T-helper 2 cell treated with Interferon-gamma antibody and Interleukin-4, amounts not matched to agents 100 ng/mL and 5 ng/mL, for 36 hours (primary cell): ENCODE results near the gene ERI3. TPM values are rescaled to one million over a fixed set of nuclear protein-coding genes. Genes with fewer than 3 reads are reported as not detected.

Source experiments
- intact Hi-C: fragments of 100-400 bp; cut with micrococcal nuclease; formaldehyde crosslinking; loops from one replicate; pipeline ENCODE4 v1.15.1; 2023
- total RNA-seq: library from RNA; stranded (reverse); gene quantifications from 2 replicates; pipeline ENCODE4 v1.2.3, GENCODE V29; 2022

ERI3 gene
- total RNA-seq, 1 donor from 2014 or later: 30.7 TPM

DNA sequence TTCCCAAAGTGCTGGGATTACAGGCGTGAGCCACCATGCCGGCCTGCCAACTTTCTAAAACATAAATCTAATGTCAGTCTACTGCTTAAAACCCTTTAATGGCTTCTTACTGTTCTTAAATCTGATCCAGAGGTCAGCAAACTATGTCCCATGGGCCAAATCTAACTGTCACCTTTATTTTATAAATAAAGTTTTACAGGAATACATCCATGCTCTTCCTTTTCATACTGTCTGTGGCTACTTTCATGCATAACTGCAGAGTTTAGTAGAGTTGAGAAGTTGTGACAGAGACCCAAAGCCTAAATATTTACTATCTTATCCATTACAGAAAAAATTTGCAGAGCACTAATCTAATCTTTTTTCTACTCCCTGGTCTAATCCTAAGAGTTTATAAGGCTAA, 3.8 kb downstream of the ERI3 start:
- intact Hi-C loops: no loop called here

DNA sequence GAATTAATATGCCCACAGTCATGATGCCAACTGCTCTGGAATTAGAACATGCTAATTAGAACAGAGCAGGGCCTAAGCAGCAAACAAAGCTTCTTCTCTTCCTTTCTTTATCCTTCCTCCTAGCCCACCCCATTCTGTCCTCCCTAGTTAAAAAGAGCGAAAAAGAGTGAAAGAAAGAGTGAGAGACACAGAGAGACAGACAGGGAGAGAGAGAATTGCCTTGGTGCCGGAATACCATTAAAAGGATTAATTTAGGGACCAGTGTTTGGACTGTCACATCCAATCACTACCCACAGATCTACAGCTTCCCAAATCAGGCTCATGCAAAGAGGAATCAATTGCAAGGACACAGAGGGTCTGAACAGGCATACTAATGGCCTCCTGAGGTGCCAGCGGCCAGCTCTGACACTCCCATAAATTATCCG, 7.0 kb downstream of the ERI3 start:
- intact Hi-C loops: no loop called here

DNA sequence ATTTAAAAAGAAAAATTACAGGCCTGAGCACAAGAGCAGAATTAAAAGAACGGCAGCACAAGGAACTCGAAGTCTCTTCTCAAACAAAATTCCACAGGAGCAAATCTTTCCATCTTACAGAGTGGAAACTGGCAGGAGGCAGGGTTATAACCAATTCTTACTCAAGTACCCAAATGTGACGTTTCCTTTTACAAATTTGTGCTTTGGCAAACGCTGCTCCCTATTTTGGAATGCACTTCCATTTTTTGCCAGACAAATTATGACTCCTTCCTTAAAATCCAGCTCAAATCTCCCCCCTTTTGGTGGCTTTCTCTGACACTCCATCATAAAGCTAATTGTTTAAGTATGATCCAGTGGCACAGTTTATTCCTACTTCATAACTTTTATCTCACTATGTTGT, 7.8 kb downstream of the ERI3 start:
- intact Hi-C loops: no loop called here

DNA sequence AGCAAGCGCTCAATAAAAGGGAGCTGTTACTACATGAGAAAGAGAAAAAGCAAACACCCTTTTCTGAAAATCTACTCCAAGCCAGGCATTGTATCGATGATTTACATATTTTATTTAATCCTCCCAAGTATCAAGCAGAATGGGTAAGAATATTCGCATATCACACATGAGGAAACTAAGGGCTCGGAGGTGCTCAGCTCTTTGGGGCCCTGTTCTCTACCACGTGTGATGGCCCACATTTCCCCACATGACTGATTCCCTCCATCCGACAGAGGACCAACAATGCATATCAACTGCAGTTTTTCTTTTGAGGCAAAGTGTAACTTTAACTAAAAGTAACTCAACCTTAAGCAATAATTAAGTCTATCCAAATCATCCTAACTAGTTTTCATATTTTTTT, 8.2 kb downstream of the ERI3 start:
- intact Hi-C loops: no loop called here

DNA sequence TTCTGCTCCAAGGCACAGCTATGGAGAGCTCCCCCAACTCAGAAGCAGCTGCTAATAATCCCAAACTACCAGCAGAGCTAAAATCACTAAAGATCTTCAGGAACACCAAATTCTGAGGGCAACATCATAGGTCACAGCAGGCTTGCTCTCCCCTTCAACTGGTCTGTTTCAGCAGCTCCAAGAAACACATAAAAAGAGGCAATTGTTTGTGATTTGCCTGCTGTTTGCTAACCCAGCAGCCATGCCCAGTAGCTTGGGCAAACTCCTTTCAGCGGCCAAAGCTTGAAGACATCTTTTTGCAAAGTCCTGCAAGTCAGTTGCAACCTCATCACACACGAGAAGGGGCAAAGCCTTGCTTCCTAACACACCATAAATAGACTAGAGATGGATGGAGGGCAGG, 8.9 kb downstream of the ERI3 start:
- intact Hi-C loops: no loop called here

DNA sequence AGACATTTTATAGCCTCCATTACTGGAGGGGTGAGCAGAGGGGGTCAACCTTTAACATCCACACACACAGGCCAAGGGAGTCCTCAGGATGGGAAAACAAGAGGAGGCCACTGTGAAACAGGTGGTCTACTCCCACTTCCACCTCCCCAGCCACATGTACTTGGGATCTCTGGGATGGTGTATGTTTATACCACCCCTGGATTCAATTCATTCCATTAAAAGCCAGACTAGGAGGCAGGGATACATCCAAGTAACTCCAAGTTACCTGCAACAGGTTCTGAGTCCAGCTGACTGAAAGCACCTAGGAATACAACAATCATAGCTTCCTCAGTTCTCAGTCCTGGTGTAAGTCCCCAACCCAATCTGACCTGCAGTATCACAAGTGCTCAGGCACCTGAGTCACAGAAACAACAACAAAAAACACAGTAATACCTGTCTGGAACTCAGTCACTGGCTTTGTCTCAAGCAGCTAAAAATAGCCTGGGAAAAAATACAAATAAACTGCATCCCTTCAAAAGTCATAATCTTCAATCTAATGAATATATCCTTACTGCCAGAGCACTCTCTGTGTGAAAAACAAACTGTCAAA, 9.8 kb downstream of the ERI3 start:
- intact Hi-C loops: no loop called here

DNA sequence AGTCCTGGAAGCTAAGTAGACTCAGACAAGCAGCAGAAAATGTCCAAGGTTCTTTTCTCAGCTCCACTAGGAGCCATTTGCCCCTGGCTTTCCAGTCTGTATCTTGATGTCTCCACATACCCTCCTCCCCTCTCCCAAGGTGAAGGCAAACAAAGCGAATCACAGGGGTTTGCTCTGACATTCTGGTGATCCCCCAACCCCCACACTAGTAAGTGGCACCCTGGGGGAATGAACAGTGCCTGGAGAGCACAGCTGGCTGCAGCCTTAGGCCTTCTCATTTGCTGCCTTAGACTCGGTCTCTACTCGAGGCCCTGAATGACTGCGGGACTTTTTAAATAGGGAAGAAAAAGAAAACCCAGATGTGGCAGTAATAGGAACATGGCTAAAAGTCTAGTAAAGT, 15.3 kb downstream of the ERI3 start:
- intact Hi-C loops: no loop called here

DNA sequence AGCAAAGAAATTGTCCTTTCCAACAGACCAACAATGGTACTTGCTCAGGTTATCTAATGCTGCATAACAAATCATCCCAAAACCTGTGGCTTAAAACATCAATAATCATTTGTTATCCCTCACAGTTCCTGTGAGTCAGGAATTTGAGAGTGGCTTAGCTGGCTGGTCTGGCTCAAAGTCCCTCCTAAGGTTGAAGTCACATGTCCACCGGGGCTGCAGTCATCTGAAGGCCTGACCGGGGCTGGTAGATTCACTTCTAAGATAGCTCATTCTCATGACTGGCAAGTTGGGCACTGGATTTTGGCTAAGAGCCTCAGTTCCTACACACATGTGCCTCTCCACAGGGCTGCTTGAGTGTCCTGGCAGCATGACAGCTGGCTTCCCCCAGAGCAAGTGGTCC, 16.9 kb downstream of the ERI3 start:
- intact Hi-C loops: no loop called here

DNA sequence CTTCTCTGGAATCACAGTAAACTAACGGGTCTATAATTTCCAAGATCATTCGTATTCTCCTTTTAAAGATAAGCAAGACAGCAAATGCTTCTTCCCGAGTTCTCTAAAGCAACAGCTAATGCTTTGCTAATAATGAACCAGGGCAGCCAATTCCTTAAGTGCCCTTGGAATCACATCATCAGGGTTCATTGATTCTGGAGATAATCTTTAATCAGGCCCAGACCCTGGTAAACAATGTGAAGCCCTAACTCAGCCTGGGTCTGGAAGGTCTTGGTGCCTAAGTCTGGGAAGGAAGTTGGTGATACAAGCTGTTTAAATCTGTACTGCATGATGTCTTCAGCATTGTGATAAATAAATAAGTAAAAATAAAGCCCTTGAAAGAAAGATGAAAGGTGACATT, 18.4 kb downstream of the ERI3 start:
- intact Hi-C loops: no loop called here

DNA sequence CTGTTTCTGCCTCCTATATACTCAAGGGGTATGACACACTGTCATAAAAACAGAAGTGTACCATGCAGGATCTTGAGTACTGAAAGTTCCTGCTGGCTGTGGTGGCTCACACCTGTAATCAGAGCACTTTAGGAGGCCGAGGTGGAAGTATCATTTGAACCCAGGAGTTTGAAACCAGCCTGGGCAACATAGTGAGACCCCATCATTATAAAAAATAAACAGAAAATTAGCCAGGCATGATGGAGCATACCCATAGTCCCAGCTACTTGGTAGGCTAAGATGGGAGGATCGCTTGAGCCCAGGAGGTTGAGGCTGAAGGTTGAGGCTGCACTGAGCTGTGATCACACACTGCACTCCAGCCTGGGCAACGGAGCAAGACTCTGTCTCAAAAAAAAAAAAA, 20.1 kb downstream of the ERI3 start:
- intact Hi-C loops: no loop called here

DNA sequence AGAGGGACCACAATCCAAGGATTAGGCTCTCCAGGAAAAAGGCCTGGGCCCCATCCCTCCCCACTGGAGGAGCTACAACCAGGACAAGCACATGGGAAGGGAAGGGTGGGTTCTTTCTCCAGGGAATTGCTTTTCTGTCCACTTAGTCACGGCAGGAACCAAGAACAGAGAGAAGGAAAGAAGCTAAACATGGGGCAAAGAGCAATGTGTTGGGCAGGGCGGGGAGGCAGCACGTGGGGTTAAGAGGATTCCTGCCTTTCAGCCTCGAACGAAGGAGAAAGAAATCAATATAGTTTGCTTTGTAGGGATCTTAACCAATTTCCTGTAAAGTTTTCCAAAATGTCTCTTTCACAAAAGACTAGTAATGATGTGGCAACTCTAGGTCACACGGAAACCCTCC, 21.7 kb downstream of the ERI3 start:
- intact Hi-C loops: no loop called here

DNA sequence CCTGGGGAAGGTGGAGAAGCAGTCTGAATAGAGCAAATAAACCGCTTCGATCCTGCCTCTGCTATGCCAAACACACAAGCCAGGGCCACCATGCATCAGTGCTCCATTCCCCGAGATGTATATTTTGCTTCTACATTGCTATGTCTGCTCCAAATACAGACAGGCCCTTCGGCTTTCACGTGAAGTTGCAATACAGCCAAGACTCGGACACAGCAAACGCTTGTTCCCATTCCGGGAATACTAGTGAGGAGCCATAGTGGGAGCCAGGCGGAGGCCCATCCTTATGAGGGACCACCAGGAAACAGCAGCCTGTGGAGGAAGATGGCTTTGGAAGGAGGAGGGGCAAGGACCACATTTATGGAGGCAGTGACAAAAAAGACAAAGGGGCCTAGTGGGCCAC, 22.6 kb downstream of the ERI3 start:
- intact Hi-C loops: no loop called here

DNA sequence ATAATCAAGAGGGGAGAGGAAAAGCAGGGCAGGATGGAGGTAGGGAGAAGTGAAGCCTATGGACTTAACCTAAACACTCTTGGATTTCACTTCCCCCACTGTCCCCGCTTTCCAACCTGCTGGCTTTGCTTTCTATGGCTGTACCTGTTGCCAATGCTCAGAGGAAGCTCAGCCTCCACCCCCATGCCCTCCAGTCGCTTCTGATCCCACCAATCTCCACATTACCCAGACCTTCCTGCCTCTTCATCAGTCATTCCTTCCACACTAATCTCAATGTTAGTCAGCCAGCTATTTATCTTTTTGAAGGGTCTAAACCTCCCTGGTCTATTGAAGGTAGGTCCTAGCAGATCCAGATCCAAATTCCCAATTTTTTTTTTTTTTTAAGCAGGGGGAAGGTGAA, 24.1 kb downstream of the ERI3 start:
- intact Hi-C loops: no loop called here

DNA sequence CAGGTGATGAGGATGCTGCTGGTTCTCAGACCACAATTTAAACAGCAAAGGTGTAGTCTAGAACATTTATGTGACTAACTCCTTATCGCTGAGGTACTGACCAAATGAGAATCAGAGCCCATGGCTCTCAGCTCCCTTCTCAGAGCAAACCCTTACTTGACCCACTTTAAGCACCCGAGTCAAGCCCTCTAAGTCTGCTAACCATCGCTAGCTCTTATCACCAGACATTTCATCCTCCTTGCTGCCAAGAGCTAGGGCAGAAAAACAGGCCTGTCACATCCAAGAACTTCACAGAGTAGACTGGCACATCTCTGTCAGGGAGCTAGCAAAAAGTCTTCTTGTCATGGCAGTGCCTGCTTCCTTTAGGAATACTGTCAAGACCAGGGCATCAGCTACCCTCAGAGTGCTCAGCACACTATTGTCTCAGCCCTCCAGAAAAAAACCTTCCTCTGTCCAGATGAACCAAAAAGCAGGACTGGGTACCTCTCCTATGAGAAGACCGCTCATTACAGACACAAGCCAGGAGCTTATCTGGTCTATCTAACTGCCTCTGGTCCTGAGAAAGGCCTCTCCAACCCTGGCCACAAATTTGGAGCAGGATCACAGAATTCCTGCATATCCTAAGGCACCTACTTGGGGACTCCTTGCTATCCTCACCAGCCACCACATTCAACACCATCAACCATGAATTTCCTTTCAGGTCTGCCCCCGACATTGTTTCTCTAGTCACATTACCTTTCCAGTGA, 26.2 kb downstream of the ERI3 start:
- intact Hi-C loops: no loop called here

DNA sequence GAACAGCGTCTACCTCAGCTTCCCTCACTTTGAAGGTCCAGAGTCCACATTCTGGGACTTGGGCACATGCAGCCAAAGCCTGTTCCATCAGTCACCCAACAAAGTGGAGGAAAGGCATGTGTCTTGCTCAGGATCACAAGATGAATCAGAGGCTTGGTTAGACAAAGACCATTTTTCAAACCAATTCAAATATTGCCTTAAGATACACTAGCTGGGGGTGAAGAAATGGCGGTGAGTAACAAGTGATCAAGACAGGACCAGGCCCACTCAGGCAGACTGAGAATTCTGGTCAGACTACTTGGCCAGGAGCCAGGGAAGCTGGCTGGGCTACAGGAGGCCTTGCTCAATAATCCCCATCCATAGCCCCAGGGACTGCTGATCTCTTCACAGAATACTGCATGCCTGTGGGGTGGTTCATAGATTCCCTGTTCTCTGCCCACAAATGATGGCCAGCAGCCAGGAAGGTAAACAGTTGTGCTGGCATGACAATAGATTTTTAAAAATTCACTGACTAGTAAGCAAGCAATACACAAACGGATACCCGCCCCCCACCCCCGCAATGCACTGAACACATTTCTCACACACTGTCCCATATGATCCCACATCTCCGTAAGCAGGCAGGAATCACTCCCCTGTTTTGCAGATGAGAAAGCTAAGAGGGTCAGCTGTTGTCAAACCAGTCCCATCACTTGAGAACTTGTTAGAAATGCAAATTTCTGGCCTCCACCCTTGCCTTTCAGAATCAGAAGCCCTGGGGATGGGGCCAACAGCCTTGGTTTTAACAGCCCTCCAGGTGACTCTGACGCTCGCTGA, 27.2 kb downstream of the ERI3 start:
- intact Hi-C loops: no loop called here

DNA sequence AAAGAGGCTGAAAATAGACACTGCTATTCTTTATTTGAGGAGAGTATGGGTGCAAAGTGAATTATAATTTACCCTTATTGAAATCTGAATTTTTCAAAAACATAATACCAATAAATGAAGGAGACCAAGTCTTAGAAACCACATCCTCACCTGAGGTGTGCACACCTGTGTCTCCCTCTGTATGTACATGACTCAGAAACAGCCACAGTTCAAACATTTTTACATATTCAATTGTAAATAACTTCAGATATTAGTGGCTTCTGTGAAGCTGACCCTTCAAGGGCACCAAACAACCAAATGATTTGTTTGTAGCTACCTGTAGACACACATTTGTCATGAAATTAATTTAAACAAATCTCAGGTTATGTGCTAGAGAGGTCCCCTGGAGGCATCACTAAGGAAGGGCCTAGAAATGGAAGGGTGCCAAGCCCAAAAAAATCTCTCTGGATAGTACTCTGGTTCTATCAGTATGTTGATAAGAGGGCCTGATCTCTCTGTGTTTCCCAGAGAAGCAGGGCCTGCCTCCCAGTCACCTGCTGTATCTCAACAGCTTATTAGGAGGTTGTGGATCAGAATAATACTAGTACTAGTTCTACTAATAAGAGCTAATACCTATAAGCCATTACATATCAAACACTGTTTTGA, 28.1 kb downstream of the ERI3 start:
- intact Hi-C loops: no loop called here

DNA sequence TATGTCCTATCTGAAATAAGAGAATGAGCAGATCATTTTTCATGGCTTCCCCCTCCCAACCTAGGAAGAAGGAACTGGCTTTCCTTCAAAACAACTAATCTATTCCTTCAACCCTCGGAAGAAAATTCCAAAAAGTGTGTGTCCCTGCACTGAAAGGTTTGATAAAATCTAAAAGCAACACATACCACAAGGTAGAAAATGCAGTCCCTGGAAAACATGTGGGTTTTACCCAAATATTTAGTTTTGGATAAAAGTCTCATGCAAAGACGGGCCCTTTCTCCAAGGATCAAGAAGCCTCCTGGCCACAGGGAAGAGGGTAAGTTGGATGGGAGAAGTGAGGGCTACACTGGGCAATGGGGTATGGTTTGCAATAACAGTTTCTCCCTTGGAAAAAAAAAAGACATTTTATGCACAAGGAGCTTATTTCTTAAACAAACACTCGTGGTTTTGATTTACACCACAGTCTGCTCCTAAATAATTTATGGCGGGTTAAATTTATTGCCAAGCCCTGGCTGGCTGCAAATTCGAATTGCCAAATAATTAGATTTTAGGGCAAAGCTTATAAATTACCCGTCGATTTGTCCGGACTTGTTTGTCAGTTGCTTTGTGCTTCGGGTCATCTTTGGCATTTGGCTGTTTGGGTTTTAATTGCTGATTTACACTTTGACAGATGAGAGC, 28.9 kb downstream of the ERI3 start:
- intact Hi-C loops: no loop called here

DNA sequence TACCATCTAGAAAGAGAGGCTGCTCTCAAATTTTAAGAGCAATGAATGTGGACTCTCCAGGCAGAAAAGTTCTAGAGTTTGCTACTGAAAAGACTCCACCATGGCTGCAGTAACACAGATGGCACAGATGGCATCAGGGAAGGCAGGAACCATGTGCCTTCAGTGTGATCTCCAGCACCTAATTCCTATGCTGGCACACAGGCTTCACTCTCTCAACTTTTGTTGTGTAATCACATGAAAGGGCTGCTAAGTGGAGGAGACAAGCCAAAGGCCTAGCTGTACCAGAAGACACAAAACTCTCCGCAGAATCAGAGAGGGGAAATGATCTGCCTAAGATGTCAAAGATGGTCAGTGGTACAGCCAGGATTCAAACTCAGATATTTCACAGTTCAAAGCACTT, 31.1 kb downstream of the ERI3 start:
- intact Hi-C loops: no loop called here

DNA sequence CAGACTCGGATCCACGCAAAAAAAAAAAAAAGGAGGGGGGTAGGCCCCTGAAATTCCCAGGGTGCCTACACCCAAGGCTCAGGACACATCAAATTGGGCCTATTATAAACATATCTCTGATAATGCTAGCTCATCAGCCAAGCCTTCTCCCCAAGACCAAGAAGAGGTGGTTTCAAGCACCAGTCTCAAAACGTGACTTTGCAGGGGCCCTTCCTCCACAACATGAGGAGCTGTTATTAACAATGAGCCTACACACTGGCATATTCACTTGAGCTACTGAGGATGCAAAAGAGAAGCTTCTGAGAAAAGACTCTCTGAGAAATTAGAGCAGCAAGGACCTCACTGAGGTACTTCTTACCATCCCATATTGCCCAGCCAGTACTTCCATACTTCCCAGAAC, 32.7 kb downstream of the ERI3 start:
- intact Hi-C loops: no loop called here

DNA sequence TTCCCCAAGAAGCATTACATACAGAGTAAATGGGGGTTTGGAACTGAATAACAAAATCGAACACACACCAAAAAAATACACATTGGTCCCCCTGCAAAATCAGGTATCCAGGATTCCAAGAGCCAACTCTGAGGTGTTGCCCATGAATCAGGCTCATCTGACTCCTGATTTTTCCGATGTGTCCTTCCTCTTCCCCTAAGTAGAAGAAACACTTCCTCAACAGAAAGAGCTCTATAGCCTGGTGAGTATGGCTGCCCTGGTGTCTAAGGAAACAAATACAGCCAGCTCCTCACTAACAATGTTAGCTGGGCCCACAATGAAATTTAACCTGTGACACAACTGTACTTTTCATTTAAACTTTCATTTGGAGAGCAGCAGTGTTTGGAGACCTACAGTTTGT, 33.6 kb downstream of the ERI3 start:
- intact Hi-C loops: no loop called here
